ENCODE results near the gene NRF1. TPM values are rescaled to one million over a fixed set of nuclear protein-coding genes. Genes with fewer than 3 reads are reported as not detected.

NRF1 gene
- total and polyA plus RNA-seq, 2 of the 8 experiments (the other 6 are each of a cell fraction or from before 2014, with no cell fraction given): 18.2 to 21.4 TPM

GRCh38 chr7:129769400-129769774 is 157.9 kb downstream of the NRF1 start (continued):
- TF ChIP-seq CHD7 (IDR thresholded peaks at IDR 0.05; ENCODE audit: insufficient replicate concordance, low read length): no peak
